Mucosa of descending colon (tissue), 3 donors: ENCODE data around the gene SCGN. TPM values are rescaled to one million over a fixed set of nuclear protein-coding genes. Genes with fewer than 3 reads are reported as not detected.

Experiments used
- ATAC-seq: fragments of 200-7000 bp; cut with Tn5 transposase; one replicate; pipeline ENCODE4 v1.9.1; 2020; ENCODE audit warnings: mild to moderate bottlenecking, moderate library complexity
- DNase-seq, 3 donors: peaks; one replicate each; pipeline ENCODE4 v3.0.0-alpha.2; 2020
- H3K36me3 ChIP-seq: fragments of 200-600 bp; one replicate; pipeline ENCODE4 v1.8.0; 2021; ENCODE audit warnings: low read depth, mild to moderate bottlenecking
- H3K4me1 ChIP-seq: fragments of 200-600 bp; one replicate; pipeline ENCODE4 v1.8.0; 2021; ENCODE audit warnings: low read depth, mild to moderate bottlenecking
- H3K4me3 ChIP-seq: fragments of 200-600 bp; one replicate; pipeline ENCODE4 v1.8.0; 2021; ENCODE audit warnings: mild to moderate bottlenecking
- H3K9me3 ChIP-seq: fragments of 200-600 bp; one replicate; pipeline ENCODE4 v1.8.0; 2021; ENCODE audit warnings: mild to moderate bottlenecking
- intact Hi-C, 2 donors: fragments of 100-400 bp; cut with DNase I in 1 of 2; cut with micrococcal nuclease in 1 of 2; formaldehyde crosslinking; loops; one replicate each; pipeline versions ENCODE4 v1.11.0 to v1.11.1; 2022; cut with DNase I, micrococcal nuclease
- total RNA-seq, 3 donors: library from RNA; stranded (reverse); fragmentation: NEBNext Ultra II Directional in 2 of 3; extraction: Animal tissue kit (Norgen Biotek cat#: 25700) in 2 of 3; gene quantifications; one replicate each; pipeline versions ENCODE4 v1.2.1 to v1.2.4, GENCODE V29; 2021 to 2023
- TF ChIP-seq, protein P1 (sequence below): fragments of 200-600 bp; IDR thresholded peaks from one replicate; pipeline ENCODE4 v1.8.0; 2022; ENCODE audit warnings: antibody characterized with exemption, mild to moderate bottlenecking
- donor health status: DM: no; HTN: no; CAD: no; lungs with moderate emphysema.
- donor health status: DM: no; HTN: no; CAD: no.
- donor health status: DM: no; HTN: yes; CAD: no.

The SCGN gene
- total RNA-seq, 3 donors from 2014 or later, result 6.4 to 18.5 (median 7.4) TPM

DNA sequence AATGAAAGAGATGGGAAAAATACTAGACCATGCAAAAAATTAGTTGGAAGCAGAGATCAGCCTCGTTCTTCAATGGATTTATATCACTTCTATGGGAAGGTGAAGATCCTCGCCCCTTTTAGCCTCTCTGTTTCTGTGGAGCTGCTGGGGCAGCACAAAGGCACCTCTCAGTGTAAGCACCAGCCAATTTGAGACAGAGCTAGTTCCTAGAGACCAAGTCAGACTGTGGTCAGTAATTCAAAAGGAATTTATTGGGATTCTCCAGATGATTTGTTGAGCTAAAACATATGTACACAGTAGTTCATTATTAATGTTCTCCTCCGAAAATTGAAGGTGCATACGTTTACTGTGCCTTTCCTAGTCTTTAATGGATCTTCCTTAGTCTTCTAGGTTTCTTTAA, 42.4 kb downstream of the SCGN start:
- DNase-seq (no peak), ATAC-seq (no peak)
- Histone ChIP-seq H3K4me3 (no peak overlapping the region), H3K36me3 (no peaks in the 10 kb centered on the region), H3K4me1 (no peaks in the 10 kb centered on the region), H3K9me3 (no peaks in the 10 kb centered on the region)
- intact Hi-C loops, result no loop called here
- TF ChIP-seq, protein P1, sequence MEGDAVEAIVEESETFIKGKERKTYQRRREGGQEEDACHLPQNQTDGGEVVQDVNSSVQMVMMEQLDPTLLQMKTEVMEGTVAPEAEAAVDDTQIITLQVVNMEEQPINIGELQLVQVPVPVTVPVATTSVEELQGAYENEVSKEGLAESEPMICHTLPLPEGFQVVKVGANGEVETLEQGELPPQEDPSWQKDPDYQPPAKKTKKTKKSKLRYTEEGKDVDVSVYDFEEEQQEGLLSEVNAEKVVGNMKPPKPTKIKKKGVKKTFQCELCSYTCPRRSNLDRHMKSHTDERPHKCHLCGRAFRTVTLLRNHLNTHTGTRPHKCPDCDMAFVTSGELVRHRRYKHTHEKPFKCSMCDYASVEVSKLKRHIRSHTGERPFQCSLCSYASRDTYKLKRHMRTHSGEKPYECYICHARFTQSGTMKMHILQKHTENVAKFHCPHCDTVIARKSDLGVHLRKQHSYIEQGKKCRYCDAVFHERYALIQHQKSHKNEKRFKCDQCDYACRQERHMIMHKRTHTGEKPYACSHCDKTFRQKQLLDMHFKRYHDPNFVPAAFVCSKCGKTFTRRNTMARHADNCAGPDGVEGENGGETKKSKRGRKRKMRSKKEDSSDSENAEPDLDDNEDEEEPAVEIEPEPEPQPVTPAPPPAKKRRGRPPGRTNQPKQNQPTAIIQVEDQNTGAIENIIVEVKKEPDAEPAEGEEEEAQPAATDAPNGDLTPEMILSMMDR, result no peak

DNA sequence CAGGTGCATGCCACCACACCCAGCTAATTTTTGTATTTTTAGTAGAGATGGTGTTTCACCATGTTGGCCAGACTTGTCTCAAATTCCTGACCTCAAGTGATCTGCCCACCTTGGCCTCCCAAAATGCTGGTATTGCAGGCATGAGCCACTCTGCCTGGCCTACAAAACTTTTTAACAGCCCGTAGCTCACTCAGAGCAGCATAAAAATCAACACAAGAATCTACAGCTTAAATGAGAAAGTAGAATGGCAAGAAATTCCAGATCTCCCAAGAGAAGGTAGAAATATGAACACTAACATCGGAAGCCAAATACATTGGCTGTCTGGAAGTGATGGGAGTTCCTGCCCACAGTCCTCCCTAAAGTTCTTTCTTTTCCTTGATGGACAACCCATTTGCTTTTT, 43.7 kb downstream of the SCGN start:
- DNase-seq (no peak), ATAC-seq (no peak)
- Histone ChIP-seq H3K4me1 (no peaks in the 10 kb centered on the region), H3K36me3 (no peaks in the 10 kb centered on the region), H3K4me3 (no peak overlapping the region), H3K9me3 (no peaks in the 10 kb centered on the region)
- intact Hi-C loops, result no loop called here
- TF ChIP-seq, protein P1, result no peak

DNA sequence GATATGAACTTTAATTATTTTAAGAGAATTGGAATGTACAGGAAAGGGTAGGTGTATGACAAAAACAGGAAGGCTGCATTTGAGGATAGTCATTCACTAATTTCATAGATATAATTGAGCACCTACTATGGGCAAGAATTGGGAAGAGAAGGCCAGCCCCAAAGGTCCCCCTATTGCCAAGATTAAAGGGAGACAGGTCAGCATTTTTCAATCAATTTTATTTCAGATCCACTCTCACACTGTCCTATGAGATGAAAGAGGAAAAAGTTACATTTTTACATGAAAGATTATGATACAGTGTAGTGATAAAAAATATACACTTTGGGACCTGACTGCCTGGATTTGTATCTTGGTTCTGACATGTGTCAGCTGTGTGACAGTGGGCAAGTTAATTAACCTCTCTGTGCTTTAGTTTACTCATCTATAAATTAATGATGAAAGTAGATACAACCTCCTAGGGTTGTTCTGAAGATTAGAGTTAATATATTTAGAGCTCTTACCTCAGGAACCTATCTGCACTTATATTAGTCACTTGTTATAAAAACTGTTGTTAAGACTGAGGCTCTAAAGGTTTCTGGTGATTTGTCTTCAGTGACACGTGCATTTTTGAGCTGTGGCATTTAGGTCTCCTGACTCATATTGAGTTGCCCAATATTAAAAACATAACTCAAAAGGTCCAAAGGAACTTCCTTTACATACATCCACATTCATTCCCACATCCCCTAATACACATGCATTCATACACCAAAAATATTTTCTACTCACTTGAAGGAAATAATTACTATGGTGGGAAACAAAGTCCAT, 45.7 kb downstream of the SCGN start:
- ATAC-seq (no peak), DNase-seq (no peak)
- no peaks in the 10 kb centered on the region for H3K9me3 ChIP-seq
- no peaks in the 10 kb centered on the region for H3K4me1 ChIP-seq
- TF ChIP-seq, protein P1, result no peak
- no peak overlapping the region for H3K4me3 ChIP-seq
- no peaks in the 10 kb centered on the region for H3K36me3 ChIP-seq
- intact Hi-C loops, result no loop called here

DNA sequence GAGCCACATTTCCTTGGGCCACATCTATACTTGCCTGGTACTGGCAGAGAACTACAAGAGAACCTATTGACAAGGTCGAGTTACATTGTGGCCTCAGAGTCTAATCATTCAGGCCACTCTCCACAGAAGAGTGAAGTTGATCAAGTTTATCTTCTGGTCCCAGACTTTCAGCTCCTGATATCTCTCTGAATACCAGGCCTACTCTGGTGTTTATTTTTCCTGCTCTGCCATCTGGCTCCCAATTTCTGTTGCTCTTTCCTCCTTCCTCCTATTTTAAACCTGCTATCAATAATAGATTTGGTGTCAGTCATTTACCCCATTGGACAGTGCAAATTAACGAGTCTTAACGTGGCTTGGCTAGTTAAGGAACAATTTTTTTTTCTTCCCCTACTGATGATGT, 46.6 kb downstream of the SCGN start:
- no peak for ATAC-seq

DNA sequence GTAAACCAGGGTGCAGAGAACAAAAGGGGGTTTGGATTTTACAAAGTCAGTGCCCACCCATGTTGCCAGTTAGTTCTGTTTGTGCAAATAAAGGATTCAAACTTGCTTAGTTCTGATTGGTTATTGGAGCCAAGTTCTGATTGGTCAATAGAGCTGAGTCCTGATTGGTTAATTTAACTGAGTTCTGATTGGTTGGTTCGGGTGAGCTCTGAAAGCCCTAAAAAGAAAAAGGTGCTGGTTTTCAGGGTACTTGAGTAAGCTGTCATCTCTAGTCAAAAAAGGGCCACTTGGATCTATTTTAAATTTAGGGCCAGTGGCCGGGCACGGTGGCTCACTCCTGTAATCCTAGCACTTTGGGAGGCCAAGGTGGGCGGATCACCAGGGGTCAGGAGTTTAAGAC, 47.6 kb downstream of the SCGN start:
- Histone ChIP-seq H3K4me3 (no peak overlapping the region), H3K9me3 (no peaks in the 10 kb centered on the region), H3K36me3 (no peaks in the 10 kb centered on the region), H3K4me1 (no peaks in the 10 kb centered on the region)
- ATAC-seq, result no peak
- TF ChIP-seq, protein P1, result no peak
- intact Hi-C loops, result no loop called here
- no peak for DNase-seq

More for the DNA sequence above, 46.6 kb downstream of the SCGN start:
- TF ChIP-seq, protein P1, result no peak
- no peaks in the 10 kb centered on the region for H3K4me1 ChIP-seq
- no peak overlapping the region for H3K4me3 ChIP-seq
- intact Hi-C loops, result no loop called here
- DNase-seq, result no peak
- H3K36me3 ChIP-seq, result no peaks in the 10 kb centered on the region
- no peaks in the 10 kb centered on the region for H3K9me3 ChIP-seq
